Transverse colon (tissue), 4 donors: ENCODE data around the gene KIAA1143. TPM values are rescaled to one million over a fixed set of nuclear protein-coding genes. Genes with fewer than 3 reads are reported as not detected.

ENCODE experiments used
- DNase-seq: peaks from one replicate; pipeline ENCODE4 v3.0.0-alpha.2; 2019
- H3K27ac ChIP-seq, 4 donors: fragments of 200-600 bp; sonication (generic); 2 replicates each; pipeline ENCODE4 v1.5.1; 2016 to 2018; ENCODE audit warnings: inconsistent platforms in 4 of 4
- H3K27me3 ChIP-seq: fragments of 200-600 bp; sonication (generic); 2 replicates; pipeline ENCODE4 v1.5.1; 2017; ENCODE audit warnings: inconsistent platforms
- H3K36me3 ChIP-seq, 4 donors: fragments of 200-600 bp; sonication (generic); 2 replicates each; pipeline ENCODE4 v1.5.1; 2017 to 2019; ENCODE audit warnings: inconsistent platforms in 4 of 4
- H3K4me1 ChIP-seq, 4 donors: fragments of 200-600 bp; sonication (generic); 2 replicates each; pipeline ENCODE4 v1.5.1; 2017 to 2020; ENCODE audit warnings: inconsistent platforms in 4 of 4
- H3K4me3 ChIP-seq, 4 donors: fragments of 200-600 bp; sonication (generic); 1 replicate in 1 of 4; 2 replicates in 3 of 4; pipeline versions ENCODE4 v1.5.1 to v1.6.1; 2017 to 2019; ENCODE audit warnings: inconsistent platforms in 4 of 4
- H3K9me3 ChIP-seq, 2 donors: fragments of 200-600 bp; sonication (generic); 2 replicates each; pipeline ENCODE4 v1.5.1; 2017 to 2019; ENCODE audit warnings: inconsistent platforms in 2 of 2
- EP300 ChIP-seq: sonication (generic); formaldehyde crosslinking; IDR thresholded peaks from one replicate; pipeline ENCODE4 v1.6.1; 2017; ENCODE audit warnings: antibody characterized with exemption, low read depth
- POLR2A ChIP-seq: fragments of 450-650 bp; IDR thresholded peaks from one replicate; pipeline ENCODE4 v1.6.1; 2016; ENCODE audit warnings: antibody characterized with exemption, mild to moderate bottlenecking, moderate library complexity
- POLR2AphosphoS5 ChIP-seq, 3 donors: sonication (generic); formaldehyde crosslinking; IDR thresholded peaks; one replicate each; pipeline ENCODE4 v1.6.1; 2016; ENCODE audit warnings: antibody characterized with exemption in 3 of 3
- WGBS, 2 donors: methylation state at CpG; one replicate each; pipeline ENCODE4 v1.1.5; 2018; ENCODE audit warnings: low coverage in 1 of 2; 5-methylcytosine and 5-hydroxymethylcytosine counted together
- in situ Hi-C, 4 donors: fragments of 200-750 bp; cut with MboI; loops; one replicate each; pipeline versions ENCODE4 v1.15.0 to v1.15.1; 2017; ENCODE audit warnings: low sequenced_read_pairs in 3 of 4, low pct_ligation_motif_present in 1 of 4, low pct_unique_long_range_greater_than_20kb in 1 of 4
- intact Hi-C: fragments of 100-400 bp; cut with DNase I; formaldehyde crosslinking; loops from one replicate; pipeline ENCODE4 v1.15.1; 2023; ENCODE audit warnings: low total_unique reads
- total RNA-seq, 4 donors: library from RNA; depleted of rRNA; stranded (reverse); fragments of >200 nt; gene quantifications; one replicate each; pipeline ENCODE4 v1.1.0, GENCODE V29; 2016
- TF ChIP-seq, protein P1 (sequence below), 5 experiments: fragments of 200-600 bp in 3 of 5; fragments of 450-650 bp in 2 of 5; sonication (generic) in 3 of 5; IDR thresholded peaks; 1 replicate in 2 of 5; 2 replicates in 3 of 5; pipeline ENCODE4 v1.5.1; 2016 to 2017; ENCODE audit warnings: antibody characterized with exemption in 5 of 5, inconsistent platforms in 3 of 5, mild to moderate bottlenecking in 2 of 5, moderate library complexity in 1 of 5

The KIAA1143 gene
- total RNA-seq, 4 donors from 2014 or later = 5.6 to 18.3 (median 13.7) TPM

DNA sequence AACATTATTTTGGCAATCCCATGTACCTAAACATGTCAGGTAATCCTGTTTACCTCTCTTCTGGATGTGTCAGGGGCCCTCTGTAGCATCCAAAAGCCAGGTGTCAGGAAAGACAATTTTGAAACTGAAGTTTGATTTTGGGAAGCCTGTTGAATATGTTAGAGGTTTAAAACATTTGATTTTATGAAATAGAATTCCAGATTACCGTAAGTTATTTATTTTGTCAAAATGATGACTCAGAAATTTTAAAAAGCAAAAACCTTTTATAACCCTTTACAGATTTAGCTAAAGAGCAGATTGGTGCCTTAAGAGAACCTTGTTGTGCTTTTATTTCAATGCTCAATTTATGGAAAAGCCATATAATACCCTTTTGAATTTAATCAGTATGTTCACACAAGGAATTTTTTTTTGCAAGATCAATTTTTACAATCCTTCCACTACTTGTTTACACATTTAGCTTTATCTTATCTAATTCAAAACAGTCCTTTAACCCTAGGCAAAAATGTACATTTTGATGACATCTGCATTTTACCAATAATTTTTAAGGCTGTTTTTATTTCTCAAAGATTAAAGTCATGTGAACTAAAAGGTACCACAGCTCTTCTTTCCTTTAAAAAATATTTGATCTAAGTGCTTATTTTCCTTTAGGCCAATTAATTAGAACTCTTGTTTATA is 10.1 kb upstream of the KIAA1143 start:
- WGBS, 2 donors = 92 to 98% methylated on average over 1 of the region's 1 CpG
- intact Hi-C loops (no loop called here), in situ Hi-C loops (no loop called here)
- no peak overlapping the region for H3K27ac ChIP-seq
- H3K36me3 ChIP-seq = no peaks in the 10 kb centered on the region
- DNase-seq = no peak
- H3K9me3 ChIP-seq = peaks cover 8 to 22% of the 10 kb centered on the region in 2 donors
- H3K4me3 ChIP-seq = no peak overlapping the region
- no peak for TF ChIP-seq POLR2A
- H3K4me1 ChIP-seq = no peaks in the 10 kb centered on the region
- H3K27me3 ChIP-seq = no peaks in the 10 kb centered on the region

DNA sequence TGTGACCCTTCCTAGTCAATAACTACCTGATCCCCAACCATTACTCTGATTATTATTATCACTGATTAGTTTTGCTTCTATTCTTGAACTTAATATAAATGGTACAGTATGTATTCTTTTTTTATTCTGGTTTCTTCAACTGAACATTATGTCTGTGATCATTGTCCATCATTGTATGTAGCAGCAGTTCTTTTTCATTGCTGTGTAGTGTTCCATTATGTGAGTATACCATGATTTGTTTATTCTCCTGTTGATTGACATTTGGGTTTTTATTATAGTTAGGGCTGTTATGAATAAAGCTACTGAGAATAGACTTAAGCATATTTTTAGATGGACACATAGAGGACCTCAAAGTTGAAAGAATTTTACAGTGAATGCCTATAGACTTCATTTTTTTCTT is 2.8 kb upstream of the KIAA1143 start:
- no peak for DNase-seq
- no peak overlapping the region for H3K27ac ChIP-seq
- no peak overlapping the region for H3K4me3 ChIP-seq
- peaks cover 4 to 19% (median 13%) of the 10 kb centered on the region in 4 donors for H3K4me1 ChIP-seq
- in situ Hi-C loops (no loop called here), intact Hi-C loops (loop anchor here (10.0 kb wide), 2 partner anchors 91 to 249 kb away; no protein-coding TSS in a partner anchor)
- peaks cover 0 to 3% of the 10 kb centered on the region in 2 donors for H3K9me3 ChIP-seq
- TF ChIP-seq, protein P1, sequence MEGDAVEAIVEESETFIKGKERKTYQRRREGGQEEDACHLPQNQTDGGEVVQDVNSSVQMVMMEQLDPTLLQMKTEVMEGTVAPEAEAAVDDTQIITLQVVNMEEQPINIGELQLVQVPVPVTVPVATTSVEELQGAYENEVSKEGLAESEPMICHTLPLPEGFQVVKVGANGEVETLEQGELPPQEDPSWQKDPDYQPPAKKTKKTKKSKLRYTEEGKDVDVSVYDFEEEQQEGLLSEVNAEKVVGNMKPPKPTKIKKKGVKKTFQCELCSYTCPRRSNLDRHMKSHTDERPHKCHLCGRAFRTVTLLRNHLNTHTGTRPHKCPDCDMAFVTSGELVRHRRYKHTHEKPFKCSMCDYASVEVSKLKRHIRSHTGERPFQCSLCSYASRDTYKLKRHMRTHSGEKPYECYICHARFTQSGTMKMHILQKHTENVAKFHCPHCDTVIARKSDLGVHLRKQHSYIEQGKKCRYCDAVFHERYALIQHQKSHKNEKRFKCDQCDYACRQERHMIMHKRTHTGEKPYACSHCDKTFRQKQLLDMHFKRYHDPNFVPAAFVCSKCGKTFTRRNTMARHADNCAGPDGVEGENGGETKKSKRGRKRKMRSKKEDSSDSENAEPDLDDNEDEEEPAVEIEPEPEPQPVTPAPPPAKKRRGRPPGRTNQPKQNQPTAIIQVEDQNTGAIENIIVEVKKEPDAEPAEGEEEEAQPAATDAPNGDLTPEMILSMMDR (IDR thresholded peaks at IDR 0.05) = no peak
- TF ChIP-seq EP300 (no peak), POLR2A (no peak), POLR2AphosphoS5 (IDR thresholded peaks at IDR 0.05) (no peak)
- H3K27me3 ChIP-seq = no peaks in the 10 kb centered on the region
- no peaks in the 10 kb centered on the region for H3K36me3 ChIP-seq

DNA sequence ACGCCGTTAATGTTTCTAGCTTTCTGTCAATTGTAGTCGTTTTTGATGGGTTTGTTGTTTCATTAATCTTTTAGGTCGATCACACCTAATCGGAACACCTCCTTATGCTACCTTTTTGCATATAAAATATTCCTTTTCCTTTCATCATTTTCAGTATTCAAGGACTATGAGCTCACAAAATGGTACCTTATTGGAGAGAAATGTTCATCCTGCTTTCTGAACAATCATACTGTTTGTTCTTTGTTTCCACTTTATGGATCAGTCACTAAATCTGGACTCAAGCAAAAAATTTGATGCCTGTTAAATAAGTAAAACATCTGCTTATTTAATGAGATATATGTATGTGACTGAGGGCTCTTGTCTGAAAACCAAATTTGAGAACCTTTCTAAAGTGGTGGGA is 1.3 kb upstream of the KIAA1143 start:
- Histone ChIP-seq H3K27ac (no peak overlapping the region), H3K9me3 (peaks cover 0 to 4% of the 10 kb centered on the region in 2 donors), H3K4me3 (peak overlapping the region in 1 of 4 donors; percentile 74), H3K27me3 (no peaks in the 10 kb centered on the region), H3K36me3 (peaks cover 0 to 12% (median 0%) of the 10 kb centered on the region in 4 donors), H3K4me1 (peaks cover 4 to 19% (median 13%) of the 10 kb centered on the region in 4 donors)
- in situ Hi-C loops = no loop called here
- intact Hi-C loops = loop anchor here (10.0 kb wide), 2 partner anchors 92 to 248 kb away; no protein-coding TSS in a partner anchor
- TF ChIP-seq POLR2A (no peak), EP300 (no peak), POLR2AphosphoS5 (IDR thresholded peaks at IDR 0.05) (no peak)
- TF ChIP-seq, protein P1 (IDR thresholded peaks at IDR 0.05) = no peak
- DNase-seq = no peak
- 40 to 42% methylated on average over 5 of the region's 5 CpGs for WGBS, 2 donors

DNA sequence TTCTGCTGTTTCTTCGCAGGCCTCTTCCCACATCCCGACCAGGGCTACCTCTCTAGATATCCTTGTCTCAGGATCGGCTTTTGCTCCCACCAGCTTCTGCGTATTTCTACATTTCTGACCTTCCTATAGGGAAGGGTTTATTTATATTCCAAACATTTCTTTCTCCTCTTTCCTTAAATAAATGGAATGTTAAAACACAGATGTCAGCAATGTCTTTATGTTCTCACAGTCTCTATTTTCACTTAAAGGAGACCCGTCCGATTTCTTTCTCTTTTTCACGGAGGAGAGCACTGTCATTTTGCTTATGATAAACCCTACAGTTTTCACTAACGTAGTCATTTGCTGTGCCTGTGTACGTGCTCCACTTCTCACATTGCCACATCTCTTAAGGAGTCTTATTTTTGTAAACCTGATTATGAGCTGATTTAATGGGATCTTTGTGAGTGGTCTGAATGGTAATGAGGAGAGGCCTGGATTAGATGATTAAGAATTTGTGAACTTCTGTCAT is 805 bp upstream of the KIAA1143 start:
- Histone ChIP-seq H3K4me3 (peak overlapping the region; percentile 17 to 80 (median 68)), H3K9me3 (peaks cover 0 to 4% of the 10 kb centered on the region in 2 donors), H3K27me3 (no peaks in the 10 kb centered on the region), H3K4me1 (peaks cover 4 to 19% (median 13%) of the 10 kb centered on the region in 4 donors), H3K36me3 (peaks cover 0 to 15% (median 0%) of the 10 kb centered on the region in 4 donors), H3K27ac (peak overlapping the region in 1 of 4 donors; percentile 76)
- WGBS, 2 donors = 2 to 3% methylated on average over 9 of the region's 9 CpGs
- TF ChIP-seq POLR2AphosphoS5 (IDR thresholded peaks at IDR 0.05) (no peak), POLR2A (no peak), EP300 (no peak)
- TF ChIP-seq, protein P1 (IDR thresholded peaks at IDR 0.05) = no peak
- DNase-seq = no peak
- intact Hi-C loops (loop anchor here (10.0 kb wide), 2 partner anchors 93 to 247 kb away; no protein-coding TSS in a partner anchor), in situ Hi-C loops (no loop called here)
